ENCODE data around the gene MBNL2. TPM values are rescaled to one million over a fixed set of nuclear protein-coding genes. Genes with fewer than 3 reads are reported as not detected.

MBNL2 gene
- total RNA-seq, 1 donor = 69.8 TPM

- Histone ChIP-seq H3K4me3 (ENCODE audit: insufficient read depth, low read length) (no peak overlapping the region), H3K27ac (ENCODE audit: low read depth, low read length) (peak overlapping the region; percentile 41)
- TF ChIP-seq CTCF (IDR thresholded peaks at IDR 0.05; ENCODE audit: extremely low read depth, low read depth, low read length) = no peak
Measured at GRCh38 chr13:97243915-97244781, 22.0 kb downstream of the MBNL2 start.

GRCh38 chr13:97245011-97245410, 22.9 kb downstream of the MBNL2 start:
- no peak overlapping the region for H3K27ac ChIP-seq (ENCODE audit: low read depth, low read length)
- peaks cover 19% of the 10 kb centered on the region for H3K4me1 ChIP-seq (ENCODE audit: insufficient read depth, low read length)
- H3K4me2 ChIP-seq (ENCODE audit: insufficient read depth, low read length) = no peak overlapping the region

More at GRCh38 chr13:97243915-97244781, 22.0 kb downstream of the MBNL2 start:
- no peaks in the 10 kb centered on the region for H3K36me3 ChIP-seq (ENCODE audit: insufficient read depth, low read length)
- H3K79me2 ChIP-seq (ENCODE audit: insufficient read depth, low read length) = peaks cover 65% of the 10 kb centered on the region
- no peaks in the 10 kb centered on the region for H3K27me3 ChIP-seq (ENCODE audit: insufficient read depth, low read length)
- peaks cover 40% of the 10 kb centered on the region for H4K20me1 ChIP-seq (ENCODE audit: insufficient read depth, low read length)
- H3K4me1 ChIP-seq (ENCODE audit: insufficient read depth, low read length) = peaks cover 13% of the 10 kb centered on the region
- H3K4me2 ChIP-seq (ENCODE audit: insufficient read depth, low read length) = peak overlapping the region; percentile 2
- H2AFZ ChIP-seq (ENCODE audit: low read length) = no peak overlapping the region
- H3K9me3 ChIP-seq (ENCODE audit: low read depth, low read length) = no peaks in the 10 kb centered on the region
- peak; percentile 71 for DNase-seq (ENCODE audit: insufficient read length, low spot score, missing footprints)

GRCh38 chr13:97246596-97247158, 24.5 kb downstream of the MBNL2 start:
- H4K20me1 ChIP-seq (ENCODE audit: insufficient read depth, low read length) = peaks cover 25% of the 10 kb centered on the region
- no peaks in the 10 kb centered on the region for H3K9me3 ChIP-seq (ENCODE audit: low read depth, low read length)
- peaks cover 70% of the 10 kb centered on the region for H3K79me2 ChIP-seq (ENCODE audit: insufficient read depth, low read length)
- H3K4me3 ChIP-seq (ENCODE audit: insufficient read depth, low read length) = peak overlapping the region; percentile 12
- no peak for DNase-seq (ENCODE audit: insufficient read length, low spot score, missing footprints)
- H3K27ac ChIP-seq (ENCODE audit: low read depth, low read length) = no peak overlapping the region
- peaks cover 19% of the 10 kb centered on the region for H3K4me1 ChIP-seq (ENCODE audit: insufficient read depth, low read length)
- no peaks in the 10 kb centered on the region for H3K27me3 ChIP-seq (ENCODE audit: insufficient read depth, low read length)
- no peak for TF ChIP-seq CTCF (IDR thresholded peaks at IDR 0.05; ENCODE audit: extremely low read depth, low read depth, low read length)
- H3K36me3 ChIP-seq (ENCODE audit: insufficient read depth, low read length) = no peaks in the 10 kb centered on the region
- no peak overlapping the region for H2AFZ ChIP-seq (ENCODE audit: low read length)
- H3K4me2 ChIP-seq (ENCODE audit: insufficient read depth, low read length) = peak overlapping the region; percentile 54

More at GRCh38 chr13:97245011-97245410, 22.9 kb downstream of the MBNL2 start:
- no peak for TF ChIP-seq CTCF (IDR thresholded peaks at IDR 0.05; ENCODE audit: extremely low read depth, low read depth, low read length)
- DNase-seq (ENCODE audit: insufficient read length, low spot score, missing footprints) = no peak
- Histone ChIP-seq H3K27me3 (ENCODE audit: insufficient read depth, low read length) (no peaks in the 10 kb centered on the region), H3K9me3 (ENCODE audit: low read depth, low read length) (no peaks in the 10 kb centered on the region), H4K20me1 (ENCODE audit: insufficient read depth, low read length) (peaks cover 36% of the 10 kb centered on the region), H2AFZ (ENCODE audit: low read length) (no peak overlapping the region), H3K36me3 (ENCODE audit: insufficient read depth, low read length) (no peaks in the 10 kb centered on the region), H3K4me3 (ENCODE audit: insufficient read depth, low read length) (no peak overlapping the region), H3K79me2 (ENCODE audit: insufficient read depth, low read length) (peaks cover 64% of the 10 kb centered on the region)

GRCh38 chr13:97248243-97248642, 26.1 kb downstream of the MBNL2 start:
- Histone ChIP-seq H4K20me1 (ENCODE audit: insufficient read depth, low read length) (peaks cover 10% of the 10 kb centered on the region), H3K27ac (ENCODE audit: low read depth, low read length) (no peak overlapping the region), H3K36me3 (ENCODE audit: insufficient read depth, low read length) (no peaks in the 10 kb centered on the region), H3K27me3 (ENCODE audit: insufficient read depth, low read length) (no peaks in the 10 kb centered on the region), H2AFZ (ENCODE audit: low read length) (no peak overlapping the region), H3K79me2 (ENCODE audit: insufficient read depth, low read length) (peaks cover 57% of the 10 kb centered on the region), H3K9me3 (ENCODE audit: low read depth, low read length) (no peaks in the 10 kb centered on the region), H3K4me2 (ENCODE audit: insufficient read depth, low read length) (no peak overlapping the region), H3K4me3 (ENCODE audit: insufficient read depth, low read length) (no peak overlapping the region), H3K4me1 (ENCODE audit: insufficient read depth, low read length) (peaks cover 19% of the 10 kb centered on the region)
- TF ChIP-seq CTCF (IDR thresholded peaks at IDR 0.05; ENCODE audit: extremely low read depth, low read depth, low read length) = no peak
- no peak for DNase-seq (ENCODE audit: insufficient read length, low spot score, missing footprints)

Data from osteoblast (primary cell).